ENCODE data around the gene LRMDA. TPM values are rescaled to one million over a fixed set of nuclear protein-coding genes. Genes with fewer than 3 reads are reported as not detected.

Gene LRMDA
- total and polyA plus RNA-seq, 7 donors = 1.0 to 5.7 (median 2.5) TPM

- ATAC-seq = no peak
- no peaks in the 10 kb centered on the region for H3K36me3 ChIP-seq (ENCODE audit: insufficient read depth in 1 of 2, low read depth in 1 of 2)
- peaks cover 0 to 10% (median 0%) of the 10 kb centered on the region in 3 donors for H3K27me3 ChIP-seq (ENCODE audit: insufficient read depth in 3 of 3, low read length in 2 of 3)
- H3K4me3 ChIP-seq = no peak overlapping the region
- TF ChIP-seq CTCF (IDR thresholded peaks at IDR 0.05) = no peak
- no peak overlapping the region for H3K27ac ChIP-seq
- H3K4me1 ChIP-seq = no peaks in the 10 kb centered on the region
- WGBS, 3 donors = 53 to 79% (median 64%) methylated on average over 1 of the region's 1 CpG
- no peaks in the 10 kb centered on the region for H3K9me3 ChIP-seq
- DNase-seq = no peak
- intact Hi-C loops (cut with DNase I) = no loop called here
Observed at GRCh38 chr10:75779276-75779675, 347.9 kb downstream of the LRMDA start.

GRCh38 chr10:75782463-75783248, 351.2 kb downstream of the LRMDA start:
- no peaks in the 10 kb centered on the region for H3K36me3 ChIP-seq (ENCODE audit: insufficient read depth in 1 of 2, low read depth in 1 of 2)
- H3K27ac ChIP-seq = no peak overlapping the region
- DNase-seq = no peak
- H3K27me3 ChIP-seq (ENCODE audit: insufficient read depth in 3 of 3, low read length in 2 of 3) = peaks cover 0 to 10% (median 0%) of the 10 kb centered on the region in 3 donors
- no peaks in the 10 kb centered on the region for H3K9me3 ChIP-seq
- WGBS, 3 donors = 58 to 66% (median 63%) methylated on average over 18 of the region's 18 CpGs
- no peak overlapping the region for H3K4me3 ChIP-seq
- ATAC-seq = no peak
- no peaks in the 10 kb centered on the region for H3K4me1 ChIP-seq
- TF ChIP-seq CTCF (IDR thresholded peaks at IDR 0.05) = no peak
- intact Hi-C loops (cut with DNase I) = no loop called here

GRCh38 chr10:75788394-75789205, 357.2 kb downstream of the LRMDA start:
- DNase-seq (no peak), ATAC-seq (peak in 1 of 4 donors; percentile 24)
- H3K9me3 ChIP-seq = no peaks in the 10 kb centered on the region
- no peak overlapping the region for H3K4me3 ChIP-seq
- no peak for TF ChIP-seq CTCF (IDR thresholded peaks at IDR 0.05)
- H3K27ac ChIP-seq = no peak overlapping the region
- H3K36me3 ChIP-seq (ENCODE audit: insufficient read depth in 1 of 2, low read depth in 1 of 2) = no peaks in the 10 kb centered on the region
- peaks cover 0 to 4% (median 0%) of the 10 kb centered on the region in 3 donors for H3K27me3 ChIP-seq (ENCODE audit: insufficient read depth in 3 of 3, low read length in 2 of 3)
- no peaks in the 10 kb centered on the region for H3K4me1 ChIP-seq
- WGBS, 3 donors = 33 to 47% (median 41%) methylated on average over 4 of the region's 4 CpGs
- intact Hi-C loops (cut with DNase I) = no loop called here

- Histone ChIP-seq H3K36me3 (ENCODE audit: insufficient read depth in 1 of 2, low read depth in 1 of 2) (no peaks in the 10 kb centered on the region), H3K27ac (no peak overlapping the region), H3K27me3 (ENCODE audit: insufficient read depth in 3 of 3, low read length in 2 of 3) (no peaks in the 10 kb centered on the region), H3K4me1 (no peaks in the 10 kb centered on the region), H3K9me3 (no peaks in the 10 kb centered on the region), H3K4me3 (no peak overlapping the region)
- DNase-seq (no peak), ATAC-seq (no peak)
- WGBS, 3 donors = 4 to 24% (median 12%) methylated on average over 1 of the region's 1 CpG
- TF ChIP-seq CTCF (IDR thresholded peaks at IDR 0.05) = no peak
- intact Hi-C loops (cut with DNase I) = loop anchor here in 1 of 2 donors (5.0 kb wide), 1 partner anchor 418 kb away; no protein-coding TSS in a partner anchor
Observed at GRCh38 chr10:75793848-75794247, 362.4 kb downstream of the LRMDA start.
